Neutrophil (primary cell): ENCODE measurements around the gene NDUFV1.

Experiments used
- H3K27ac ChIP-seq: fragments of 200-600 bp; sonication (generic); 2 replicates; pipeline ENCODE4 v1.5.1; 2016; ENCODE audit warnings: mild to moderate bottlenecking, moderate library complexity
- H3K27me3 ChIP-seq: fragments of 200-600 bp; sonication (generic); 2 replicates; pipeline ENCODE4 v1.6.0; 2016; ENCODE audit warnings: mild to moderate bottlenecking
- H3K36me3 ChIP-seq: fragments of 200-600 bp; sonication (generic); 2 replicates; pipeline ENCODE4 v1.5.1; 2017
- H3K4me1 ChIP-seq, 2 experiments: fragments of 200-600 bp in 1 of 2; sonication (generic) in 1 of 2; 1 replicate in 1 of 2; 2 replicates in 1 of 2; pipeline versions ENCODE4 v1.5.1 to v1.6.1; 2013 to 2016; ENCODE audit warnings: low read depth in 1 of 2, low read length in 1 of 2, mild to moderate bottlenecking in 1 of 2, moderate library complexity in 1 of 2; ENCODE audit not compliant: control insufficient read depth in 1 of 2, insufficient read depth in 1 of 2
- H3K4me3 ChIP-seq, 2 experiments: fragments of 200-600 bp in 1 of 2; sonication (generic) in 1 of 2; 1 replicate in 1 of 2; 2 replicates in 1 of 2; pipeline ENCODE4 v1.5.1; 2013 to 2016; ENCODE audit warnings: low read depth in 1 of 2, low read length in 1 of 2, mild to moderate bottlenecking in 1 of 2, moderate library complexity in 1 of 2
- H3K9me3 ChIP-seq: fragments of 200-600 bp; sonication (generic); 2 replicates; pipeline ENCODE4 v1.5.1; 2016
- CTCF ChIP-seq: fragments of 200-600 bp; sonication (generic); IDR thresholded peaks from 2 replicates; pipeline ENCODE4 v1.5.1; 2016; ENCODE audit warnings: antibody characterized with exemption

The NDUFV1 gene

GRCh38 chr11:67564230-67564629 is 42.5 kb upstream of the NDUFV1 start:
- Histone ChIP-seq H3K27me3 (peaks cover 4% of the 10 kb centered on the region), H3K9me3 (no peaks in the 10 kb centered on the region), H3K4me3 (no peak overlapping the region), H3K27ac (no peak overlapping the region), H3K36me3 (no peaks in the 10 kb centered on the region), H3K4me1 (no peaks in the 10 kb centered on the region)
- no peak for TF ChIP-seq CTCF

GRCh38 chr11:67571443-67571842 is 35.3 kb upstream of the NDUFV1 start:
- Histone ChIP-seq H3K27me3 (peaks cover 12% of the 10 kb centered on the region), H3K9me3 (no peaks in the 10 kb centered on the region), H3K4me1 (no peaks in the 10 kb centered on the region), H3K4me3 (no peak overlapping the region), H3K27ac (no peak overlapping the region), H3K36me3 (no peaks in the 10 kb centered on the region)
- no peak for TF ChIP-seq CTCF

DNA sequence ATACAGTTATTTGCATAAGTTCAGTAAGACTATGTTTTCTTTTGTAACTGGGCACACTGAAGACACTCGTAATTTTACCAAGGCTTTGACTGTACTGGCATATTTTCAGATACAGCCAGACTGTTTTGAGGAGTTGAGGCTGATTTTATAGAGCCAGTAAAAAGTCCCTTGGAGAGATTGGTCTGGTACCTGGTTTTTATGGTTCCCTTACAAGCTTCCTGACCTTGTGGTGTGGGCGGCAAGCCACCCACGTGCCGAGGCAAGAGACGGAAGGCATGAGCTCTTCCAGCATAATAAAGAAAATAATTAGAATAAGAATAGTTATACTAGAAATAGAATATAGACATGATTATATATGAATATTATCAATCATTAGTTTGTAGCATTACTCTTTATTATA is 34.4 kb upstream of the NDUFV1 start:
- no peak for TF ChIP-seq CTCF

GRCh38 chr11:67572747-67573419 is 33.9 kb upstream of the NDUFV1 start:
- Histone ChIP-seq H3K36me3 (no peaks in the 10 kb centered on the region), H3K27ac (no peak overlapping the region), H3K27me3 (peaks cover 19% of the 10 kb centered on the region), H3K4me3 (no peak overlapping the region), H3K4me1 (no peaks in the 10 kb centered on the region), H3K9me3 (no peaks in the 10 kb centered on the region)
- no peak for TF ChIP-seq CTCF

More for the DNA sequence above, 34.4 kb upstream of the NDUFV1 start:
- Histone ChIP-seq H3K27ac (no peak overlapping the region), H3K4me3 (no peak overlapping the region), H3K4me1 (no peaks in the 10 kb centered on the region), H3K27me3 (peaks cover 13% of the 10 kb centered on the region), H3K9me3 (no peaks in the 10 kb centered on the region), H3K36me3 (no peaks in the 10 kb centered on the region)

GRCh38 chr11:67574938-67575337 is 31.8 kb upstream of the NDUFV1 start:
- Histone ChIP-seq H3K36me3 (no peaks in the 10 kb centered on the region), H3K27ac (no peak overlapping the region), H3K27me3 (peaks cover 37% of the 10 kb centered on the region), H3K9me3 (no peaks in the 10 kb centered on the region), H3K4me1 (peaks cover 0 to 4% of the 10 kb centered on the region in 2 experiments), H3K4me3 (no peak overlapping the region)
- TF ChIP-seq CTCF: no peak
